ENCODE results near the gene CDH4.

DNA sequence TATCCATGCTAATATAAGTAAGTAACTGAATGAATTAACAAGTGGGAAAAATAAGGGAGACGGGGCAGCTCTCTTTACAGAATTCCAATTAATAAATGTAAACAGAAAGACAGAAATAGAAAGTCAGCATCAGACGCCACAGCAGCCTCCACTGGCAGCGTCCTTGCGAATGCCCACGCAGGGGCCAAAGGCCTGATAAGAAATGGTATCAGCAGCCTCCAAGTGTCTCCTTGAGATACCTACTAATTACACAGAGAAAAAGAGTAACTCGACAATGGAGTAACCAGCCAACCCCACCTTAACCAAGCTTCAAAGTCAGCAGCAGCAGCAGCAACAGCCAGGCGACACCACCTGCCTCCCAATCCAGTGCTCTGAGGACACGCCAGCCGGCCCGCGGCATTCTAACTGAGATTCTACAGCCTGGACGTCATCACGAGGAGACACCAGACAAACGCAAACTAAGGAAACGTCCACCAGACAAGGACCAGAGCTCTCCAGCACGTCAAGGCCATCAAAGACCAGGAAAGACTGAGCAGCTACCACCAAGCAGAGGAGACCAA lies 734.8 kb downstream of the CDH4 start:
- TF ChIP-seq, protein P1, sequence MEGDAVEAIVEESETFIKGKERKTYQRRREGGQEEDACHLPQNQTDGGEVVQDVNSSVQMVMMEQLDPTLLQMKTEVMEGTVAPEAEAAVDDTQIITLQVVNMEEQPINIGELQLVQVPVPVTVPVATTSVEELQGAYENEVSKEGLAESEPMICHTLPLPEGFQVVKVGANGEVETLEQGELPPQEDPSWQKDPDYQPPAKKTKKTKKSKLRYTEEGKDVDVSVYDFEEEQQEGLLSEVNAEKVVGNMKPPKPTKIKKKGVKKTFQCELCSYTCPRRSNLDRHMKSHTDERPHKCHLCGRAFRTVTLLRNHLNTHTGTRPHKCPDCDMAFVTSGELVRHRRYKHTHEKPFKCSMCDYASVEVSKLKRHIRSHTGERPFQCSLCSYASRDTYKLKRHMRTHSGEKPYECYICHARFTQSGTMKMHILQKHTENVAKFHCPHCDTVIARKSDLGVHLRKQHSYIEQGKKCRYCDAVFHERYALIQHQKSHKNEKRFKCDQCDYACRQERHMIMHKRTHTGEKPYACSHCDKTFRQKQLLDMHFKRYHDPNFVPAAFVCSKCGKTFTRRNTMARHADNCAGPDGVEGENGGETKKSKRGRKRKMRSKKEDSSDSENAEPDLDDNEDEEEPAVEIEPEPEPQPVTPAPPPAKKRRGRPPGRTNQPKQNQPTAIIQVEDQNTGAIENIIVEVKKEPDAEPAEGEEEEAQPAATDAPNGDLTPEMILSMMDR (IDR thresholded peaks at IDR 0.05; ENCODE audit: borderline replicate concordance, extremely low read depth, low read length, poor library complexity, severe bottlenecking), result no peak
- no peak for TF ChIP-seq EZH2 (IDR thresholded peaks at IDR 0.05; ENCODE audit: borderline replicate concordance, low read depth, low read length, severe bottlenecking)
